Neural progenitor cell (in vitro differentiated cells): ENCODE measurements around the gene NAV1. TPM values are rescaled to one million over a fixed set of nuclear protein-coding genes. Genes with fewer than 3 reads are reported as not detected.

Experiments
- DNase-seq: peaks from one replicate; pipeline ENCODE4 v3.0.0-alpha.2; 2016; ENCODE audit warnings: low spot score
- H2AFZ ChIP-seq: fragments of 200-600 bp; sonication (generic); replicated peaks from 2 replicates; pipeline ENCODE4 v1.6.1; 2016; ENCODE audit warnings: antibody characterized with exemption
- H3F3A ChIP-seq: fragments of 200-600 bp; sonication (generic); 2 replicates; pipeline ENCODE4 v1.6.1; 2016; ENCODE audit warnings: antibody characterized with exemption, low read depth
- H3K27ac ChIP-seq: fragments of 200-600 bp; sonication (generic); 2 replicates; pipeline ENCODE4 v1.5.1; 2016; ENCODE audit warnings: mild to moderate bottlenecking
- H3K27me3 ChIP-seq: fragments of 200-600 bp; sonication (generic); 2 replicates; pipeline ENCODE4 v1.6.1; 2016; ENCODE audit warnings: mild to moderate bottlenecking, moderate library complexity
- H3K36me3 ChIP-seq: fragments of 200-600 bp; sonication (generic); 2 replicates; pipeline ENCODE4 v1.5.1; 2016
- H3K4me1 ChIP-seq: fragments of 200-600 bp; sonication (generic); 2 replicates; pipeline ENCODE4 v1.6.1; 2016; ENCODE audit warnings: mixed run types
- H3K4me2 ChIP-seq: fragments of 200-600 bp; sonication (generic); 2 replicates; pipeline ENCODE4 v1.6.1; 2016
- H3K4me3 ChIP-seq: fragments of 200-600 bp; sonication (generic); 2 replicates; pipeline ENCODE4 v1.5.1; 2016
- H3K79me2 ChIP-seq: fragments of 200-600 bp; sonication (generic); 2 replicates; pipeline ENCODE4 v1.6.1; 2016; ENCODE audit warnings: low read depth
- H3K9ac ChIP-seq: fragments of 200-600 bp; sonication (generic); 2 replicates; pipeline ENCODE4 v1.6.1; 2016
- H3K9me3 ChIP-seq: fragments of 200-600 bp; sonication (generic); 2 replicates; pipeline ENCODE4 v1.5.1; 2016; ENCODE audit warnings: low read depth
- H4K20me1 ChIP-seq: fragments of 200-600 bp; sonication (generic); 2 replicates; pipeline ENCODE4 v1.6.1; 2016; ENCODE audit warnings: low read depth
- H3K27ac Mint-ChIP-seq: 3 replicates; pipeline ENCODE4 v1.8.0; 2021; ENCODE audit warnings: mixed read lengths
- H3K27me3 Mint-ChIP-seq: 2 replicates; pipeline ENCODE4 v1.8.0; 2022; ENCODE audit warnings: low read depth, mild to moderate bottlenecking, inconsistent platforms, moderate library complexity, mixed read lengths; ENCODE audit not compliant: insufficient read depth
- H3K36me3 Mint-ChIP-seq: 3 replicates; pipeline ENCODE4 v1.8.0; 2021; ENCODE audit warnings: mixed read lengths
- H3K4me1 Mint-ChIP-seq: 3 replicates; pipeline ENCODE4 v1.8.0; 2021; ENCODE audit warnings: mixed read lengths
- H3K4me3 Mint-ChIP-seq: 3 replicates; pipeline ENCODE4 v1.8.0; 2021; ENCODE audit warnings: mild to moderate bottlenecking, moderate library complexity, mixed read lengths
- H3K9me3 Mint-ChIP-seq: 3 replicates; pipeline ENCODE4 v1.8.0; 2020; ENCODE audit warnings: mixed read lengths
- CTCF ChIP-seq: fragments of 200-600 bp; sonication (generic); IDR thresholded peaks from 2 replicates; pipeline ENCODE4 v1.5.1; 2017; ENCODE audit warnings: antibody characterized with exemption, mild to moderate bottlenecking
- EZH2 ChIP-seq: fragments of 200-600 bp; sonication (generic); IDR thresholded peaks from 2 replicates; pipeline ENCODE4 v1.6.1; 2017; ENCODE audit warnings: antibody characterized with exemption, mild to moderate bottlenecking, moderate library complexity
- EZH2phosphoT487 ChIP-seq: fragments of 200-600 bp; sonication (generic); IDR thresholded peaks from 2 replicates; pipeline ENCODE4 v1.6.1; 2017; ENCODE audit warnings: antibody characterized with exemption
- total RNA-seq: library from RNA; depleted of rRNA; stranded (reverse); fragments of >200 nt; gene quantifications from 2 replicates; pipeline ENCODE4 v1.2.3, GENCODE V29; 2015; ENCODE audit warnings: low replicate concordance

The NAV1 gene
- total RNA-seq, 1 donor from 2014 or later: 60.7 TPM

- peaks cover 17% of the 10 kb centered on the region for H3K4me1 Mint-ChIP-seq
- Histone ChIP-seq H3K79me2 (no peaks in the 10 kb centered on the region), H3K36me3 (no peaks in the 10 kb centered on the region), H3F3A (peaks cover 5% of the 10 kb centered on the region), H4K20me1 (no peaks in the 10 kb centered on the region), H3K4me1 (no peaks in the 10 kb centered on the region), H3K9ac (no peak overlapping the region), H3K27ac (no peak overlapping the region), H3K4me2 (no peak overlapping the region), H3K4me3 (no peak overlapping the region), H3K27me3 (peaks cover 31% of the 10 kb centered on the region), H2AFZ (no peak overlapping the region), H3K9me3 (no peaks in the 10 kb centered on the region)
- no peak for TF ChIP-seq EZH2
- no peak for TF ChIP-seq EZH2phosphoT487
- no peak for TF ChIP-seq CTCF
- peaks cover 8% of the 10 kb centered on the region for H3K27me3 Mint-ChIP-seq
- no peak overlapping the region for H3K4me3 Mint-ChIP-seq
- peak overlapping the region; percentile 23 for H3K27ac Mint-ChIP-seq
- DNase-seq: peak; percentile 54
- no peaks in the 10 kb centered on the region for H3K36me3 Mint-ChIP-seq
- no peaks in the 10 kb centered on the region for H3K9me3 Mint-ChIP-seq
Observed at GRCh38 chr1:201511941-201512539, 26.9 kb upstream of the NAV1 start.

GRCh38 chr1:201513498-201514243, 25.3 kb upstream of the NAV1 start:
- Mint-ChIP-seq H3K4me1 (peaks cover 17% of the 10 kb centered on the region), H3K9me3 (no peaks in the 10 kb centered on the region), H3K4me3 (no peak overlapping the region), H3K27me3 (peaks cover 5% of the 10 kb centered on the region), H3K27ac (no peak overlapping the region), H3K36me3 (no peaks in the 10 kb centered on the region)
- Histone ChIP-seq H3K36me3 (no peaks in the 10 kb centered on the region), H3K27ac (no peak overlapping the region), H4K20me1 (no peaks in the 10 kb centered on the region), H2AFZ (peak overlapping the region; percentile 35), H3K27me3 (peaks cover 15% of the 10 kb centered on the region), H3K79me2 (no peaks in the 10 kb centered on the region), H3K4me2 (no peak overlapping the region), H3F3A (peaks cover 5% of the 10 kb centered on the region), H3K4me3 (no peak overlapping the region), H3K9ac (no peak overlapping the region), H3K4me1 (no peaks in the 10 kb centered on the region), H3K9me3 (no peaks in the 10 kb centered on the region)
- DNase-seq: no peak
- TF ChIP-seq EZH2phosphoT487 (no peak), CTCF (no peak), EZH2 (no peak)

- H3K4me1 Mint-ChIP-seq: peaks cover 17% of the 10 kb centered on the region
- no peaks in the 10 kb centered on the region for H3K9me3 Mint-ChIP-seq
- TF ChIP-seq CTCF (no peak), EZH2phosphoT487 (no peak), EZH2 (no peak)
- Histone ChIP-seq H3K4me2 (no peak overlapping the region), H3K79me2 (no peaks in the 10 kb centered on the region), H3K9me3 (no peaks in the 10 kb centered on the region), H3K9ac (no peak overlapping the region), H3K27me3 (peaks cover 7% of the 10 kb centered on the region), H4K20me1 (no peaks in the 10 kb centered on the region), H3K36me3 (no peaks in the 10 kb centered on the region), H3K4me3 (no peak overlapping the region), H3K27ac (no peak overlapping the region), H3K4me1 (no peaks in the 10 kb centered on the region), H2AFZ (no peak overlapping the region), H3F3A (peaks cover 5% of the 10 kb centered on the region)
- no peak overlapping the region for H3K27ac Mint-ChIP-seq
- DNase-seq: no peak
- H3K36me3 Mint-ChIP-seq: no peaks in the 10 kb centered on the region
- peaks cover 5% of the 10 kb centered on the region for H3K27me3 Mint-ChIP-seq
- H3K4me3 Mint-ChIP-seq: no peak overlapping the region
Observed at GRCh38 chr1:201514466-201514865, 24.5 kb upstream of the NAV1 start.
